Tibial artery (tissue), 4 donors: ENCODE data around the gene EWSR1.

Experiments
- DNase-seq, 2 donors: peaks; one replicate each; pipeline ENCODE4 v3.0.0-alpha.2; 2019
- H3K27ac ChIP-seq, 2 donors: fragments of 200-600 bp; sonication (generic) in 1 of 2; 1 replicate in 1 of 2; 2 replicates in 1 of 2; pipeline ENCODE4 v1.5.1; 2018 to 2019; ENCODE audit warnings: mild to moderate bottlenecking in 1 of 2
- H3K27me3 ChIP-seq, 2 donors: fragments of 200-600 bp; sonication (generic) in 1 of 2; one replicate each; pipeline versions ENCODE4 v1.5.1 to v1.6.0; 2016 to 2019
- H3K36me3 ChIP-seq, 3 donors: fragments of 200-600 bp; sonication (generic) in 2 of 3; one replicate each; pipeline ENCODE4 v1.5.1; 2016 to 2019; ENCODE audit warnings: mild to moderate bottlenecking in 2 of 3
- H3K4me1 ChIP-seq, 4 donors: fragments of 200-600 bp; sonication (generic) in 2 of 4; 1 replicate in 3 of 4; 2 replicates in 1 of 4; pipeline ENCODE4 v1.5.1; 2016 to 2019
- H3K4me3 ChIP-seq, 2 donors: fragments of 200-600 bp; sonication (generic) in 1 of 2; 1 replicate in 1 of 2; 2 replicates in 1 of 2; pipeline ENCODE4 v1.5.1; 2018 to 2019; ENCODE audit warnings: mild to moderate bottlenecking in 2 of 2
- H3K9me3 ChIP-seq, 3 donors: fragments of 200-600 bp; sonication (generic) in 1 of 3; one replicate each; pipeline ENCODE4 v1.5.1; 2016 to 2019
- CTCF ChIP-seq, 2 experiments: fragments of 200-600 bp in 1 of 2; fragments of 450-650 bp in 1 of 2; IDR thresholded peaks; one replicate each; pipeline ENCODE4 v1.5.1; 2017 to 2019; ENCODE audit warnings: antibody characterized with exemption in 2 of 2, mild to moderate bottlenecking in 1 of 2, moderate library complexity in 1 of 2
- intact Hi-C: fragments of 100-400 bp; cut with DNase I; formaldehyde crosslinking; loops from one replicate; pipeline ENCODE4 v1.15.0; 2023; ENCODE audit warnings: low total_unique reads

EWSR1 gene

GRCh38 chr22:29317827-29318454, 49.9 kb downstream of the EWSR1 start:
- Histone ChIP-seq H3K4me1 (peaks cover 3 to 30% (median 29%) of the 10 kb centered on the region in 4 donors), H3K36me3 (no peaks in the 10 kb centered on the region), H3K4me3 (no peak overlapping the region), H3K27ac (no peak overlapping the region), H3K9me3 (no peaks in the 10 kb centered on the region), H3K27me3 (peaks cover 0 to 36% of the 10 kb centered on the region in 2 donors)
- no peak for TF ChIP-seq CTCF (IDR thresholded peaks at IDR 0.05)
- DNase-seq = no peak
- intact Hi-C loops = no loop called here

- no peak overlapping the region for H3K27ac ChIP-seq
- TF ChIP-seq CTCF (IDR thresholded peaks at IDR 0.05) = no peak
Observed at GRCh38 chr22:29319072-29319471, 51.0 kb downstream of the EWSR1 start.

GRCh38 chr22:29320546-29320945, 52.5 kb downstream of the EWSR1 start:
- intact Hi-C loops = no loop called here
- peaks cover 0 to 10% of the 10 kb centered on the region in 2 donors for H3K27me3 ChIP-seq
- TF ChIP-seq CTCF (IDR thresholded peaks at IDR 0.05) = no peak
- H3K9me3 ChIP-seq = no peaks in the 10 kb centered on the region
- no peak overlapping the region for H3K27ac ChIP-seq
- H3K36me3 ChIP-seq = no peaks in the 10 kb centered on the region
- H3K4me1 ChIP-seq = peaks cover 0 to 5% (median 4%) of the 10 kb centered on the region in 4 donors
- H3K4me3 ChIP-seq = no peak overlapping the region
- DNase-seq = no peak

More at GRCh38 chr22:29319072-29319471, 51.0 kb downstream of the EWSR1 start:
- Histone ChIP-seq H3K36me3 (no peaks in the 10 kb centered on the region), H3K9me3 (no peaks in the 10 kb centered on the region), H3K4me1 (peaks cover 0 to 19% (median 18%) of the 10 kb centered on the region in 4 donors), H3K27me3 (peaks cover 0 to 24% of the 10 kb centered on the region in 2 donors), H3K4me3 (no peak overlapping the region)
- no peak for DNase-seq
- intact Hi-C loops = no loop called here

- intact Hi-C loops = no loop called here
- H3K36me3 ChIP-seq = peaks cover 15 to 27% (median 22%) of the 10 kb centered on the region in 3 donors
Observed at GRCh38 chr22:29323641-29324040, 55.6 kb downstream of the EWSR1 start.

GRCh38 chr22:29325356-29325755, 57.3 kb downstream of the EWSR1 start:
- H3K36me3 ChIP-seq = peaks cover 18 to 44% (median 39%) of the 10 kb centered on the region in 3 donors
- intact Hi-C loops = no loop called here
- peaks cover 0 to 4% (median 0%) of the 10 kb centered on the region in 4 donors for H3K4me1 ChIP-seq
- no peak overlapping the region for H3K4me3 ChIP-seq
- no peaks in the 10 kb centered on the region for H3K27me3 ChIP-seq
- TF ChIP-seq CTCF (IDR thresholded peaks at IDR 0.05) = no peak
- H3K27ac ChIP-seq = no peak overlapping the region
- DNase-seq = no peak
- H3K9me3 ChIP-seq = no peaks in the 10 kb centered on the region

More at GRCh38 chr22:29323641-29324040, 55.6 kb downstream of the EWSR1 start:
- Histone ChIP-seq H3K27ac (no peak overlapping the region), H3K4me3 (no peak overlapping the region), H3K4me1 (peaks cover 0 to 4% (median 0%) of the 10 kb centered on the region in 4 donors), H3K9me3 (no peaks in the 10 kb centered on the region), H3K27me3 (no peaks in the 10 kb centered on the region)
- TF ChIP-seq CTCF (IDR thresholded peaks at IDR 0.05) = no peak
- no peak for DNase-seq
